HG03175 (cell line): ENCODE results near the gene MMS22L.

Source experiments
- ATAC-seq: cut with Tn5 transposase; IDR thresholded peaks from one replicate; pipeline ENCODE4 v1.9.1; 2021; ENCODE audit warnings: mild to moderate bottlenecking, moderate library complexity; ENCODE audit not compliant: unreplicated experiment

The MMS22L gene

GRCh38 chr6:97095311-97095850 is 187.6 kb downstream of the MMS22L start:
- no peak for ATAC-seq

DNA sequence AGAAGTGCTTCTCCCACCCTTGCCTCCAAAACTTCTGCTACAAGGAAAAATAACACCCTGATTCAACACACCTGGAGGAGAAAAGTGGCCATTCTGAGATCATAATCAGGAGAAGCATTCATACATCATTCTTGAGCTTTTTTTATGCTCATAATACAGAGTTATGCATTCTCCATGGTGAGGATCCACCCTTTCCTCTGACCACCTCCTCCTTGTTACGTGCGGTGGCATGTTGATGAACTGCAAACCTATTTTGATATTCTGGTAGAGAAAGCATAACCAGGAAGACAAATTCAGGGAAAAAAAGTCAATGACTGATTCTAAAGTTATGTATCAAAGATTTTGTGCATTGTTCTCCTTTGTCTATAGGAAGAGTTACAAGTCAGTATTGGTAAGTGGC is 188.6 kb downstream of the MMS22L start:
- ATAC-seq = no peak

GRCh38 chr6:97092673-97093305 is 190.2 kb downstream of the MMS22L start:
- ATAC-seq = no peak
